Regular cardiac myocyte (primary cell): Measurements from ENCODE around the gene GAGE12D. TPM values are rescaled to one million over a fixed set of nuclear protein-coding genes. Genes with fewer than 3 reads are reported as not detected.

Experiments used
- total RNA-seq: library from RNA; depleted of rRNA; stranded (reverse); fragments of >200 nt; gene quantifications from 2 replicates; pipeline ENCODE4 v1.2.3, GENCODE V29; 2014

Gene GAGE12D
- total RNA-seq = not detected in 2 replicates

GRCh38 chrX:49541433-49541832, at the start of gene GAGE12D:
TSS of gene GAGE12D (plus strand) at chrX:49541733. CDS start at chrX:49542888, 1,155 bp downstream.

GRCh38 chrX:49531877-49532276, 9.7 kb upstream of the GAGE12D start, which contains the start of gene GAGE12C:
TSS of gene GAGE12C (plus strand) at chrX:49532177. CDS start at chrX:49533332, 1,155 bp downstream.

GRCh38 chrX:49550989-49551388, 9.5 kb downstream of the GAGE12D start, which contains the start of gene GAGE12E:
TSS of gene GAGE12E (plus strand) at chrX:49551289. CDS start at chrX:49552444, 1,155 bp downstream.

GRCh38 chrX:49560542-49560941, 19.0 kb downstream of the GAGE12D start, which contains the start of gene GAGE12F:
TSS of gene GAGE12F (plus strand) at chrX:49560842. CDS start at chrX:49561997, 1,155 bp downstream.

GRCh38 chrX:49570100-49570499, 28.6 kb downstream of the GAGE12D start, which contains the start of gene GAGE12G:
TSS of gene GAGE12G (plus strand) at chrX:49570400. CDS start at chrX:49571555, 1,155 bp downstream.

GRCh38 chrX:49579649-49580048, 38.1 kb downstream of the GAGE12D start, which contains the start of gene GAGE12H:
TSS of gene GAGE12H (plus strand) at chrX:49579949. CDS start at chrX:49581104, 1,155 bp downstream.

GRCh38 chrX:49589196-49589595, 47.7 kb downstream of the GAGE12D start, which contains the start of gene GAGE2A:
TSS of gene GAGE2A (plus strand) at chrX:49589496. CDS start at chrX:49590651, 1,155 bp downstream.

Other genes starting within 250 kb of the GAGE12D start
- gene GAGE10, start 238.1 kb upstream of the GAGE12D start, total RNA-seq = not detected in 2 replicates
- not detected in 2 replicates for gene GAGE12J, start 219.7 kb upstream of the GAGE12D start, total RNA-seq
- gene GAGE13, start 210.2 kb upstream of the GAGE12D start, total RNA-seq = not detected in 2 replicates
- not detected in 2 replicates for gene GAGE12C, start 9.6 kb upstream of the GAGE12D start, total RNA-seq
- gene GAGE12E, start 9.6 kb downstream of the GAGE12D start, total RNA-seq = not detected in 2 replicates
- not detected in 2 replicates for gene GAGE12F, start 19.1 kb downstream of the GAGE12D start, total RNA-seq
- not detected in 2 replicates for gene GAGE12G, start 28.7 kb downstream of the GAGE12D start, total RNA-seq
- gene GAGE12H, start 38.2 kb downstream of the GAGE12D start, total RNA-seq = not detected in 2 replicates
- not detected in 2 replicates for gene GAGE2A, start 47.8 kb downstream of the GAGE12D start, total RNA-seq
- gene GAGE1, start 57.3 kb downstream of the GAGE12D start, total RNA-seq = not detected in 2 replicates
- gene PAGE1, start 154.3 kb downstream of the GAGE12D start, total RNA-seq = not detected in 2 replicates